HAP-1 (cell line): Measurements from ENCODE around the gene APOO.

Experiments used
- DNase-seq, 2 experiments: peaks; one replicate each; pipeline ENCODE4 v3.0.0-alpha.2; 2016 to 2020; ENCODE audit warnings: low spot score in 2 of 2
- H3K27me3 ChIP-seq: fragments of 250-450 bp; sonication (Bioruptor Pico); 2 replicates; pipeline ENCODE4 v1.5.1; 2020; ENCODE audit warnings: low read depth, mild to moderate bottlenecking, moderate library complexity
- H3K36me3 ChIP-seq: fragments of 250-450 bp; sonication (Bioruptor Pico); replicated peaks from 2 replicates; pipeline ENCODE4 v1.5.1; 2020; ENCODE audit warnings: mild to moderate bottlenecking
- H3K4me1 ChIP-seq: fragments of 250-450 bp; sonication (Bioruptor Pico); 2 replicates; pipeline ENCODE4 v1.5.1; 2020; ENCODE audit warnings: mild to moderate bottlenecking
- H3K4me3 ChIP-seq: fragments of 250-450 bp; sonication (Bioruptor Pico); 2 replicates; pipeline ENCODE4 v1.5.1; 2020; ENCODE audit warnings: mild to moderate bottlenecking, moderate library complexity
- H3K9me3 ChIP-seq: fragments of 250-450 bp; sonication (Bioruptor Pico); 2 replicates; pipeline ENCODE4 v1.5.1; 2020; ENCODE audit warnings: mild to moderate bottlenecking, moderate library complexity
- in situ Hi-C: fragments of 300-500 bp; cut with MboI; formaldehyde crosslinking; loops from 3 replicates; pipeline ENCODE4 v1.14.3; 2020; ENCODE audit warnings: low sequenced_read_pairs, inconsistent platforms, mixed read lengths

APOO gene

DNA sequence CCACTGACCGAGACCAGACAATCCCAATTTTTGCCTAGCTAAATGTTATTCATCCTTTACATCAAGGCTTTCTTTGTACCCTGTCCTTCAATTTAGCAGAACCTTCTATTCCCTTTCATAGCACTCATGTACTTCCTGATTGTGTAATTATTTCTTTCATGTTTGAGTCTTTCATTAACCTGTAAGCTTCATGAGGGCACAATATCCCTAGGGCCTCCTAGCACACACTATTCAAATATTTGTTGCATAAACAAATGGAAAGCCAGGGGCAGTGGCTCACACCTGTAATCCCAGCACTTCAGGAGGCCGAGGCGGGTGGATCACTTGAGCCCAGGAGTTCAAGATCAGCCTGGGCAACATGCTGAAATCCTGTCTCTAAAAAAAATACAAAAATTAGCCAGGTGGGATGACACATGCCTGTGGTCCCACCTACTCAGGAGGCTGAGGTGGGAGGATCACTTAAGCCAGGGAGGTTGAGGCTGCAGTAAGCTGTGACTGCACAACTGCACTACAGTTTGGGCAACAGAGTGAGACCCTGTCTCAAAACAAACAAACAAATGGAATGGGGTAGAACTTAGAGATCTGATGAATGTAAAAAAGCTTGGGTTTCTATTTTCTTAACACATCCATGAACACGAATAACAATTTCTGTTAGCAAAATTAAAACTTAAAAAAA is 65.8 kb downstream of the APOO start:
- Histone ChIP-seq H3K9me3 (no peaks in the 10 kb centered on the region), H3K4me3 (no peak overlapping the region), H3K4me1 (peaks cover 8% of the 10 kb centered on the region), H3K36me3 (no peaks in the 10 kb centered on the region), H3K27me3 (no peaks in the 10 kb centered on the region)
- in situ Hi-C loops = no loop called here
- no peak for DNase-seq

- H3K27me3 ChIP-seq = no peaks in the 10 kb centered on the region
- in situ Hi-C loops = no loop called here
- no peaks in the 10 kb centered on the region for H3K9me3 ChIP-seq
- peaks cover 8% of the 10 kb centered on the region for H3K4me1 ChIP-seq
- peak in 1 of 2 experiments; percentile 11 for DNase-seq
- H3K36me3 ChIP-seq = no peaks in the 10 kb centered on the region
- no peak overlapping the region for H3K4me3 ChIP-seq
Measured at GRCh38 chrX:23840674-23841073, 67.1 kb downstream of the APOO start.

DNA sequence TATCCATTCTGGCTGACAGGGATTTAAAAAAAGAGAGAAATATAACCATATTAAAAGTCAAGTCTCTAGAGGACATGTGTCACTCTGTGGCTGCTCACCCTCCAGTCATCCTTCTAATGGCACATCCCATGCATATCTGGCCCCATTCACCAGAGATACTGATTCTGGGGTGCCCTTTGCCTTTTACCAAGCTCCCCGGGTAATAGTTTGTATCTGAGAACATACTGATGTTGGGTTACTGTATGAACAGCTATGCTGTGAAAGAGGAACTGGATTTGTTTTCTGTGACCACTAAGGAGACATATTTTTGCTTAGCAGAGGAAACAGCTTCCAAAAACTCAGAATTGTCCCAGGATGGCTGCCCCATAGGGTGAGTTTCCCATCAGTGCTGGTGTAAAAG is 68.8 kb downstream of the APOO start:
- H3K36me3 ChIP-seq = no peaks in the 10 kb centered on the region
- in situ Hi-C loops = no loop called here
- H3K27me3 ChIP-seq = no peaks in the 10 kb centered on the region
- no peak overlapping the region for H3K4me3 ChIP-seq
- H3K4me1 ChIP-seq = peaks cover 8% of the 10 kb centered on the region
- DNase-seq = no peak
- no peaks in the 10 kb centered on the region for H3K9me3 ChIP-seq

DNA sequence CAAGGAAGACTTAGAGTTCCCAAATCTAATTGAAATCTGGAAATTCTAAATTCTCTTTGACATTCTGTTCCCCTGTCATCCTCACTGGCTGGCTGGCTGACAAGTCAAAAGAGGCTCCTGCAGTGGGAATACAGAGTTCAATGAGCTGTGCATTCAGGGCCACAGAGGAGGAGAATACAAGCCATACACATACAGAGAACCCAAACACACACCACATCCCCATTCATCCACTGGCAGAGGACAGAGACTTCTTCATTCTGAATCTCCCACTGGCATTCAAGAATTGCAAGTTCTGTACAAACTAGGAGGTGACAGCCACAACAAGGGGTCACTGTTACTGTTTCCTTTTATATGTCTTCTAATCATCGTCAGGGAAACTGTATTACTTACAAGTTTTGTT is 75.0 kb downstream of the APOO start:
- Histone ChIP-seq H3K4me3 (no peak overlapping the region), H3K4me1 (no peaks in the 10 kb centered on the region), H3K9me3 (no peaks in the 10 kb centered on the region), H3K27me3 (no peaks in the 10 kb centered on the region), H3K36me3 (no peaks in the 10 kb centered on the region)
- no peak for DNase-seq
- in situ Hi-C loops = no loop called here

DNA sequence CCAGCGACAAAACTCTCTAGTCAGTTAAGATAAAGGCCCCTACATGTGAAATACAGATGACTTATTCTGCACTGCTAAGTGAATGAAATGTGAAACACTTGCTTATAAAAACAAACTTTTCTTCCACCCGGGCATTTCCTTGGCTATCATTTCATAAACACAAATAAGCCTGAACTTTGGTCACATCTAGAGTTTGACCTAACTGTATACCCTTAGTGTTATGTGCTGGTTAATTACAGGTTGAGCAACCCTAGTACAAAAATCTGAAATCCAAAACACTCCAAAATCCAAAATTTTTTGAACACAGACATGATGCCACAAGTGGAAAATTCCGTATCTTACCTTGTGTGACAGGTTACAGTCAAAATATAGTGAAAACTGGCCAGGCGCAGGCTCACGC is 78.9 kb downstream of the APOO start:
- Histone ChIP-seq H3K27me3 (no peaks in the 10 kb centered on the region), H3K4me1 (no peaks in the 10 kb centered on the region), H3K36me3 (no peaks in the 10 kb centered on the region), H3K9me3 (no peaks in the 10 kb centered on the region), H3K4me3 (no peak overlapping the region)
- in situ Hi-C loops = no loop called here
- no peak for DNase-seq

DNA sequence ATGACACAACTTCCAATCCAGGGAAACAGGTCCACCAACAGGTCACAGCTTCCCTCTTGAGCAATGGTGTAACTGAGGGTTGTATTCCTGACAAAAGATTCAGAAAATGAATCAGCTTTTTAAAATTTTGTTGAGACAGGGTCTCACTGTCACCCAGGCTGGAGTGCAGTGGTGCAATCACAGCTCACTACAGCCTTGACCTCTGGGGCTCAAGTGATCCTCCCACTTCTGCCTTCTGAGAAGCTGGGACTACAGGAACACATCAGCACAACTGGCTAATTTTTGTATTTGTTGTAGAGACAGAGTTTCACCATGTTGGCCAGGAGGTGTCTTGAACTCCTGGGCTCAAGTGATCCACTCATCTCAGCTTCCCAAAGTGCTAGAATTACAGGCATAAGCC is 81.1 kb downstream of the APOO start:
- Histone ChIP-seq H3K27me3 (no peaks in the 10 kb centered on the region), H3K4me1 (peaks cover 14% of the 10 kb centered on the region), H3K4me3 (no peak overlapping the region), H3K36me3 (no peaks in the 10 kb centered on the region), H3K9me3 (no peaks in the 10 kb centered on the region)
- in situ Hi-C loops = no loop called here
- DNase-seq = no peak

- no peak for DNase-seq
- Histone ChIP-seq H3K4me3 (no peak overlapping the region), H3K9me3 (no peaks in the 10 kb centered on the region), H3K4me1 (peaks cover 14% of the 10 kb centered on the region), H3K27me3 (no peaks in the 10 kb centered on the region), H3K36me3 (no peaks in the 10 kb centered on the region)
- in situ Hi-C loops = no loop called here
Measured at GRCh38 chrX:23826216-23826615, 81.5 kb downstream of the APOO start.

GRCh38 chrX:23825675-23826074 is 82.1 kb downstream of the APOO start:
- H3K4me3 ChIP-seq = no peak overlapping the region
- H3K4me1 ChIP-seq = peaks cover 14% of the 10 kb centered on the region
- no peak for DNase-seq
- H3K9me3 ChIP-seq = no peaks in the 10 kb centered on the region
- no peaks in the 10 kb centered on the region for H3K36me3 ChIP-seq
- no peaks in the 10 kb centered on the region for H3K27me3 ChIP-seq
- in situ Hi-C loops = no loop called here

GRCh38 chrX:23822841-23823240 is 84.9 kb downstream of the APOO start:
- Histone ChIP-seq H3K9me3 (no peaks in the 10 kb centered on the region), H3K27me3 (no peaks in the 10 kb centered on the region), H3K4me3 (no peak overlapping the region), H3K36me3 (no peaks in the 10 kb centered on the region), H3K4me1 (peaks cover 17% of the 10 kb centered on the region)
- no peak for DNase-seq
- in situ Hi-C loops = no loop called here

DNA sequence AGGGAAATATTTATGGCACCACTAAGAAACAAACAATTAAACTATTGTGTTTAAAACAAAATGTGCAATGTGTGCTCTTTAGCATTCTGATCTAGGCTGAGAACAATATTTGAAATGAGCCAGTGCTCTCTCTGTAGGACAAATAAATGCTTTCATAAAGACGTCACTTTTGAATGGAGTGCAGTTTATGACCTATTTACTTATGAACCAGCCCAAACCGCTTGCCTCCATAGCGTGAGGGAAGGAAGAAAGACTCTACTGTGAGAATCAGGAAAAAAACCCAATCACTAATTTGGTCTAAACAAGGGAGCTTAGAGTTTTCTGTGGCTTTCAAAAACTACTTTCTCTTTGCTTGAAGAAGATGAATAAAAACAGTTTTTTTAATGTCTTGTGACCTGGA is 85.3 kb downstream of the APOO start:
- Histone ChIP-seq H3K9me3 (no peaks in the 10 kb centered on the region), H3K36me3 (no peaks in the 10 kb centered on the region), H3K27me3 (no peaks in the 10 kb centered on the region), H3K4me1 (peaks cover 17% of the 10 kb centered on the region), H3K4me3 (no peak overlapping the region)
- DNase-seq = peak; percentile 48 to 80
- in situ Hi-C loops = no loop called here

DNA sequence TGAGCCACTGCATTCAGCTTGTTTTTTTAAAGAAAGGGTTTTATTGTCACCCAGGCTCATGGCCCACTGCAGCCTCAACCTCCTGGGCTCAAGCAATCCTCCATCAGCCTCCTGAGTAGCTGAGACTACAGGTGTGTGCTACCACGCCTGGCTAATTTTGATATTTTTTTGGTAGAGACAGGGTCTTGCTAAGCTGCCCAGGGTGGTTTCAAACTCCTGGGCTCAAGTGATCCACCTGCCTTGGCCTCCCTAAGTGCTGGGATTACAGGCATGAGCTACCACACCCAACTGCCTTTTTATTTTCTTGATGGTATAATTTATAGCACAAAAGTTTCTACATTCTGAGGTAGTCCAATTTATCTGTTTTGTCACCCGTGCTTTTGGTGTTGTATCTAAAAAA is 85.9 kb downstream of the APOO start:
- no peak overlapping the region for H3K4me3 ChIP-seq
- H3K27me3 ChIP-seq = no peaks in the 10 kb centered on the region
- in situ Hi-C loops = no loop called here
- no peaks in the 10 kb centered on the region for H3K9me3 ChIP-seq
- peaks cover 17% of the 10 kb centered on the region for H3K4me1 ChIP-seq
- no peaks in the 10 kb centered on the region for H3K36me3 ChIP-seq
- DNase-seq = no peak

- peaks cover 17% of the 10 kb centered on the region for H3K4me1 ChIP-seq
- no peak overlapping the region for H3K4me3 ChIP-seq
- no peaks in the 10 kb centered on the region for H3K27me3 ChIP-seq
- in situ Hi-C loops = no loop called here
- no peaks in the 10 kb centered on the region for H3K36me3 ChIP-seq
- DNase-seq = no peak
- no peaks in the 10 kb centered on the region for H3K9me3 ChIP-seq
Measured at GRCh38 chrX:23820235-23820782, 87.4 kb downstream of the APOO start.

- no peaks in the 10 kb centered on the region for H3K27me3 ChIP-seq
- in situ Hi-C loops = no loop called here
- no peak overlapping the region for H3K4me3 ChIP-seq
- peak; percentile 48 to 64 for DNase-seq
- no peaks in the 10 kb centered on the region for H3K36me3 ChIP-seq
- H3K4me1 ChIP-seq = peaks cover 17% of the 10 kb centered on the region
- no peaks in the 10 kb centered on the region for H3K9me3 ChIP-seq
Measured at GRCh38 chrX:23819385-23820234, 88.1 kb downstream of the APOO start.

DNA sequence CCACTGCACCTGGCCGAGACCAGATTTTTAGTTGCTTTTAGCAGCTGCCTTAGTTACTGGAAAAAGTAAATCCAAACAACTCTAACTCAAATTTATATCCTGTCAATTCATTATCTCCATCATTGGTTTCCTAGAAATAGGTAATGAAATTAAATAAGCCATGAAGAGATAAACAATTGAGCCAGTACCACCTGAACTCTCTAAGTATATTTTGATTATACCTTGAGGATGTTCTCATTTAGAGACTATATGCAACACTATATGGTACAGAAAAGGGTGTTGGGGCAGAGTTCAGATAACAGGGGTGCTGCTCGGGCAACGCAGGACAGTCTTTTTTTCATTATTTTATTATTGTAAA is 89.8 kb downstream of the APOO start:
- Histone ChIP-seq H3K27me3 (no peaks in the 10 kb centered on the region), H3K36me3 (no peaks in the 10 kb centered on the region), H3K4me3 (no peak overlapping the region), H3K4me1 (peaks cover 16% of the 10 kb centered on the region), H3K9me3 (no peaks in the 10 kb centered on the region)
- in situ Hi-C loops = no loop called here
- DNase-seq = no peak
